HCT116 (cell line): ENCODE data around the gene MAJIN. TPM values are rescaled to one million over a fixed set of nuclear protein-coding genes. Genes with fewer than 3 reads are reported as not detected.
A peak's percentile ranks its signal among the peaks of the same experiment; 100 is the strongest.

Experiments used
- ATAC-seq: fragments of 200-7000 bp; cut with Tn5 transposase; 2 replicates; pipeline ENCODE4 v1.9.1; 2020; ENCODE audit warnings: mild to moderate bottlenecking, moderate library complexity
- BruUV-seq: library from RNA; stranded (reverse); fragments of 400-500 nt; replicated peaks from 2 replicates; lab custom pipeline; 2021; lab: Mats Ljungman, UMichigan
- CTCF ChIA-PET: fragments of 300-600 bp; sonication (Branson Sonifier 250); formaldehyde crosslinking; loops from one replicate; lab custom pipeline; 2021; ENCODE audit warnings: antibody characterized with exemption; lab: Charles Lee
- POLR2A ChIA-PET: fragments of 300-600, 350-600 bp; sonication (Branson Sonifier 250); formaldehyde crosslinking; loops from one replicate; lab custom pipeline; 2021; ENCODE audit warnings: antibody characterized with exemption; lab: Charles Lee
- RAD21 ChIA-PET, 2 experiments: fragments of 300-600 bp; sonication (Branson Sonifier 250); formaldehyde crosslinking; loops; one replicate each; lab custom pipeline; 2023; ENCODE audit warnings: low total read pairs in 2 of 2; ENCODE audit not compliant: uncharacterized antibody in 2 of 2, unreplicated experiment in 2 of 2, low non-redundant PET in 1 of 2; lab: Charles Lee
- DNase-seq: peaks from one replicate; pipeline ENCODE4 v3.0.0-alpha.2; 2010; ENCODE audit warnings: low read depth, low spot score
- H2AFZ ChIP-seq: fragments of 200-600 bp; shearing (Covaris generic), sonication (generic); 2 replicates; pipeline ENCODE4 v1.6.1; 2017; ENCODE audit warnings: low read depth, mixed run types, mixed read lengths, antibody characterized with exemption, low read length; ENCODE audit not compliant: poor library complexity, severe bottlenecking
- H3K27ac ChIP-seq: 2 replicates; pipeline ENCODE4 v1.5.1; 2012; ENCODE audit warnings: low read depth, low read length
- H3K27me3 ChIP-seq: fragments of 200-600 bp; sonication (generic); 2 replicates; pipeline ENCODE4 v1.6.1; 2016; ENCODE audit warnings: mixed run types, low read length, mixed read lengths; ENCODE audit not compliant: insufficient read depth
- H3K36me3 ChIP-seq, 2 experiments: fragments of 200-500 bp in 1 of 2; fragments of 200-600 bp in 1 of 2; sonication (Bioruptor generic) in 1 of 2; sonication (generic) in 1 of 2; 2 replicates each; pipeline versions ENCODE4 v1.5.1 to v1.6.1; 2014 to 2016; ENCODE audit warnings: low read length in 2 of 2, inconsistent platforms in 1 of 2, mixed read lengths in 1 of 2, mixed run types in 1 of 2; ENCODE audit not compliant: insufficient read depth in 2 of 2, control insufficient read depth in 1 of 2
- H3K4me1 ChIP-seq, 2 experiments: fragments of 200-600 bp in 1 of 2; sonication (generic) in 1 of 2; 2 replicates each; pipeline versions ENCODE4 v1.5.1 to v1.6.1; 2012 to 2017; ENCODE audit warnings: low read length in 2 of 2, inconsistent platforms in 1 of 2, mild to moderate bottlenecking in 1 of 2, mixed read lengths in 1 of 2, mixed run types in 1 of 2, moderate library complexity in 1 of 2; ENCODE audit not compliant: insufficient read depth in 2 of 2, control insufficient read depth in 1 of 2
- H3K4me2 ChIP-seq: fragments of 200-600 bp; sonication (generic); 2 replicates; pipeline ENCODE4 v1.6.1; 2017; ENCODE audit warnings: mixed run types, low read length, mixed read lengths
- H3K4me3 ChIP-seq, 2 experiments: fragments of 200-600 bp in 1 of 2; sonication (generic) in 1 of 2; replicated peaks in 1 of 2; 2 replicates each; pipeline ENCODE4 v1.5.1; 2011 to 2016; ENCODE audit warnings: low read length in 2 of 2, control low read depth in 1 of 2, low read depth in 1 of 2, mild to moderate bottlenecking in 1 of 2, mixed read lengths in 1 of 2, mixed run types in 1 of 2
- H3K79me2 ChIP-seq: fragments of 200-600 bp; sonication (generic); 2 replicates; pipeline ENCODE4 v1.6.1; 2017; ENCODE audit warnings: mild to moderate bottlenecking, mixed run types, low read length, moderate library complexity, mixed read lengths; ENCODE audit not compliant: insufficient read depth
- H3K9ac ChIP-seq: fragments of 200-600 bp; sonication (generic); 2 replicates; pipeline ENCODE4 v1.6.1; 2016; ENCODE audit warnings: low read length, mixed read lengths
- H3K9me2 ChIP-seq: fragments of 200-600 bp; sonication (generic), shearing (Covaris generic); 2 replicates; pipeline ENCODE4 v1.6.1; 2017; ENCODE audit warnings: mixed run types, mild to moderate bottlenecking, moderate library complexity; ENCODE audit not compliant: insufficient read depth
- H3K9me3 ChIP-seq, 2 experiments: fragments of 200-500 bp in 1 of 2; fragments of 200-600 bp in 1 of 2; sonication (Bioruptor generic) in 1 of 2; sonication (generic) in 1 of 2; 2 replicates each; pipeline ENCODE4 v1.6.1; 2014 to 2017; ENCODE audit warnings: low read length in 2 of 2, mixed read lengths in 2 of 2, inconsistent platforms in 1 of 2, low read depth in 1 of 2, mild to moderate bottlenecking in 1 of 2, mixed run types in 1 of 2, moderate library complexity in 1 of 2; ENCODE audit not compliant: control insufficient read depth in 1 of 2, insufficient read depth in 1 of 2
- H4K20me1 ChIP-seq: fragments of 200-600 bp; sonication (generic), shearing (Covaris generic); 2 replicates; pipeline ENCODE4 v1.6.1; 2017; ENCODE audit warnings: mixed run types, mild to moderate bottlenecking, moderate library complexity; ENCODE audit not compliant: insufficient read depth
- CBX3 ChIP-seq: IDR thresholded peaks from 2 replicates; pipeline ENCODE4 v1.6.1; 2012; ENCODE audit warnings: low read depth
- CEBPB ChIP-seq: IDR thresholded peaks from 2 replicates; pipeline ENCODE4 v1.6.1; 2012; ENCODE audit warnings: low read depth
- EGR1 ChIP-seq: IDR thresholded peaks from 2 replicates; pipeline ENCODE4 v1.6.1; 2012; ENCODE audit warnings: low read depth
- EZH2phosphoT487 ChIP-seq: fragments of 200-600 bp; IDR thresholded peaks from 2 replicates; pipeline ENCODE4 v1.6.1; 2018; ENCODE audit warnings: antibody characterized with exemption, borderline replicate concordance
- JUND ChIP-seq: IDR thresholded peaks from 2 replicates; pipeline ENCODE4 v1.6.1; 2012
- POLR2A ChIP-seq: IDR thresholded peaks from 2 replicates; pipeline ENCODE4 v1.7.0; 2011; ENCODE audit warnings: borderline replicate concordance; ENCODE audit not compliant: insufficient read depth, insufficient read length; ENCODE audit errors: extremely low read depth
- REST ChIP-seq: IDR thresholded peaks from 2 replicates; pipeline ENCODE4 v1.6.1; 2012; ENCODE audit warnings: low read depth
- SIN3A ChIP-seq: IDR thresholded peaks from 2 replicates; pipeline ENCODE4 v1.6.1; 2012; ENCODE audit warnings: low read depth
- SP1 ChIP-seq: IDR thresholded peaks from 2 replicates; pipeline ENCODE4 v1.6.1; 2012; ENCODE audit warnings: low read depth
- TCF7L2 ChIP-seq: IDR thresholded peaks from 2 replicates; pipeline ENCODE4 v1.7.0; 2011; ENCODE audit warnings: borderline replicate concordance, inconsistent platforms; ENCODE audit not compliant: insufficient read depth, insufficient read length; ENCODE audit errors: extremely low read depth
- YY1 ChIP-seq: IDR thresholded peaks from 2 replicates; pipeline ENCODE4 v1.6.1; 2011; ENCODE audit warnings: low read length, low read depth, moderate library complexity, mild to moderate bottlenecking; ENCODE audit not compliant: insufficient replicate concordance; ENCODE audit errors: extremely low read depth
- intact Hi-C: fragments of 100-400 bp; cut with micrococcal nuclease; formaldehyde crosslinking; loops from 2 replicates; pipeline ENCODE4 v1.10.0; 2022
- total RNA-seq: library from RNA; stranded (reverse); gene quantifications from one replicate; pipeline ENCODE4 v1.2.1, GENCODE V29; 2021; ENCODE audit not compliant: unreplicated experiment

Gene MAJIN
- total RNA-seq, 1 experiment from 2014 or later = not detected

GRCh38 chr11:64925536-64926436, 46.1 kb downstream of the MAJIN start:
- H3K79me2 ChIP-seq = no peaks in the 10 kb centered on the region
- CTCF ChIA-PET = no interaction called here
- no TSS peak for BruUV-seq
- no peaks in the 10 kb centered on the region for H3K27me3 ChIP-seq
- H2AFZ ChIP-seq = no peak overlapping the region
- H3K9ac ChIP-seq = peak overlapping the region; percentile 68; the same call in 1 of the 2 replicates
- no peak overlapping the region for H3K27ac ChIP-seq
- H3K4me2 ChIP-seq = peak overlapping the region; percentile 82
- intact Hi-C loops = no loop called here
- DNase-seq (no peak), ATAC-seq (no peak)
- peak overlapping the region; percentile 73 to 80 for H3K4me3 ChIP-seq
- POLR2A ChIA-PET = interaction anchor here (0.6 kb wide), 1 partner anchor 15 kb away, joined by 4 read pairs; no protein-coding TSS in a partner anchor
- H3K9me3 ChIP-seq = no peaks in the 10 kb centered on the region
- no peaks in the 10 kb centered on the region for H3K9me2 ChIP-seq
- H3K36me3 ChIP-seq = peaks cover 0 to 3% of the 10 kb centered on the region in 2 experiments; a peak in 1 of 4 replicates
- no peaks in the 10 kb centered on the region for H4K20me1 ChIP-seq
- H3K4me1 ChIP-seq = peaks cover 4 to 18% of the 10 kb centered on the region in 2 experiments
- RAD21 ChIA-PET = no interaction called here
- TF ChIP-seq SP1 = no peak
- no peak for TF ChIP-seq EGR1
- no peak for TF ChIP-seq SIN3A
- no peak for TF ChIP-seq CBX3
- TF ChIP-seq TCF7L2 = no peak
- no peak for TF ChIP-seq POLR2A
- TF ChIP-seq JUND = no peak
- no peak for TF ChIP-seq EZH2phosphoT487
- TF ChIP-seq YY1 = no peak
- no peak for TF ChIP-seq CEBPB
- TF ChIP-seq REST = no peak
